H1 (cell line): Measurements from ENCODE around the gene THAP2. TPM values are rescaled to one million over a fixed set of nuclear protein-coding genes. Genes with fewer than 3 reads are reported as not detected.

ENCODE experiments used
- CBX5 ChIP-seq: fragments of 300-800, 300-1000 bp; sonication (generic); IDR thresholded peaks from 2 replicates; pipeline ENCODE4 v1.7.1; 2016; ENCODE audit warnings: antibody characterized with exemption, low read length, low read depth
- polyA plus RNA-seq, 7 experiments: library from polyadenylated mRNA; depleted of rRNA in 3 of 7; stranded (reverse) in 5 of 7; unstranded in 2 of 7; fragments of >200 nt in 5 of 7; fragments of 200-250 nt in 2 of 7; gene quantifications; 1 replicate in 5 of 7; 2 replicates in 1 of 7; 4 replicates in 1 of 7; pipeline versions ENCODE4 v1.2.1 to v1.2.3, GENCODE V29; 2011 to 2013; ENCODE audit warnings: missing spikeins in 2 of 7, mixed read lengths in 2 of 7
- total RNA-seq: library from RNA; stranded (reverse); fragmentation: NEBNext Ultra II Directional; extraction: Animal tissue kit (Norgen Biotek cat#: 25700); gene quantifications from 2 replicates; pipeline ENCODE4 v1.2.1, GENCODE V29; 2021

THAP2 gene
- total and polyA plus RNA-seq, 2 of the 8 experiments (the other 6 are each of a cell fraction or from before 2014, with no cell fraction given) = 1.8 to 5.3 TPM

DNA sequence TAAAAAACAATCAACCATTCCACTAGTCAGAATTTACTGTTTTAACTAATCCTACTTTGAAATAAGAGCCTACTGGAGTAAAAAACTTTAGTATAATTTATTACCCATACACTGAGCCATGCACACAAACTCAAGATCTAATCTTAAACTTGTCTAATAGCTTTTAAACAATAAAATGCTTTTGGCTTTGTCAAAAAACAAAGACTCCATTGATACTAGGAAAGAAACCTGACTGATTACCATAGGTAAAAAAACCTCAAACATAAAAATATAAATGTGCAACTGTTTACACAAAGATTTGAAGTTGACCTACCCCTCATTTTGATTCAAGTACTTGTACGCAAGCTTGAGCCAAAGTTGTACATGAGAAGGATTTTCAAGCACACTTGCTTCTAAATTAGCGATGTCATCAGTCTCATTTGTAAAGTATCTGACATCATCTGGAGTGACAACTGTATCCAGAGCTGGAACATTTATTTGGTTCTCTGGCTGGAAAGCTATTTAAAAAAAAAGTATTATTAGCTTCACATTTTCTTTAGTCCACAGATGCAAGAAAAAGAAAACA lies 36.6 kb upstream of the THAP2 start (continued):
- TF ChIP-seq CBX5 = no peak
